AML-193 (cell line): Measurements from ENCODE around the gene CROCC2.

ENCODE experiments used
- DNase-seq, 2 experiments: peaks; one replicate each; lab custom pipeline; 2025; lab: John Stamatoyannopoulos, UW

The CROCC2 gene

GRCh38 chr2:240999873-241000541, 93.9 kb downstream of the CROCC2 start:
- no peak for DNase-seq

GRCh38 chr2:241000831-241001321, 94.7 kb downstream of the CROCC2 start:
- no peak for DNase-seq

- DNase-seq = no peak
These were observed 95.5 kb downstream of the CROCC2 start for GRCh38 chr2:241001413-241002274.

- DNase-seq = no peak
These were observed 96.3 kb downstream of the CROCC2 start for GRCh38 chr2:241002275-241003046.

- DNase-seq = no peak
These were observed 96.9 kb downstream of the CROCC2 start for GRCh38 chr2:241003047-241003360.

DNA sequence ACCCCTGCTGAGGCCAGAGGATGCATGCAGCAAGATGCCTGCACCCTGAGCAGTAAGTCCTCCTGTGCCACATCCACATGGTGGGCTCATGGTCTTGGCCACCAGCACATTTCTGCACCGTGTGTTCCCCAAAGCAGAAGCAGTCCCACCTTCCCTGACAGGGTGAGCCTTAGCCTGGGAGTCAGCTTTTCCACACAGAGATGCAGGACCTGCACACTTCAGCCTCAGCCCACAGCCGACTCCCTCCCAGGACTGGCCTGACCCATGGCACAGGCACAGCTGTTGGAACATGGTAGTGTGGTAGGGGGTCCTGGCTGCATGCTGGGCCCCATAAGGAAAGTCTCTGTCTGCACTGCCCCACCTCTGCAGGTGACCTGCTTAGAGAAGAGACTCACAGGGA, 97.2 kb downstream of the CROCC2 start:
- DNase-seq = no peak

GRCh38 chr2:241003830-241004564, 97.9 kb downstream of the CROCC2 start:
- no peak for DNase-seq

DNA sequence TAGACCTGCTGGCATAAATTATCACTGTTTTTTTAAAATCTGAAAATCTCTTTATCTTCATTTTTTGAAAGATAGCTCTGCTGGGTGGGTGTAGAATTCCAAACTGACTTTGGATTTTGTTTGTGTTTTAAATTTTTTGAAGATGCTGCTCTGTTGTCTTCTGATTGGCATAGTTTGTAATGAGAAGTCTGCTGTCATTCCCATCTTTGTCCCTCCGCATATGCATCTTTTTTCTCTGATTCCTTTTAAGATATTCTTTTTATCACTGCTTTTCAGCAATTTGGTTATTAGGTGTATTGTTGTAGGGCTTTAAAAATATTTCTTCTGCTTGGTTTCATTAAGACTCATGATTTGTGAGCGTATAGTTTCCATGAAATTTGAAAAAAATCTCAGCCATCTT, 99.4 kb downstream of the CROCC2 start:
- DNase-seq = no peak

DNA sequence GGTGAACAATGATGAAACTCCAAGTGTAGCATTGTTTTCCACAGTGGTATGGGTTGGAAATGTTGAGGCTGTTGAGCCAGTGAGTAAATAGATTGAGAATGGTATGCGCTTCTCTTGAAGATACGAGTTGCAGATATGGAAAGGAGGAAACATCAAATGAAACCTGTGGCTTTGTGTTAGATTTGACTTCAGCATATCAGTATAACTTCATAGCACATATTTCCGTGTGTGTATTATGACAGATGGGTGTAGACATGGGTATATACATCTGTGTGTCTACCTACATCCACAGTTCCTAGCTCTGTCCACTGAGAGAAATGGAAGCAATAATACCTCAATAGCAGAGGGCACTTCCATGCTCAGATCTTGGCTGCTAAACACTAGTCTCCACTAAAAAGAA, 100.3 kb downstream of the CROCC2 start:
- DNase-seq = no peak

DNA sequence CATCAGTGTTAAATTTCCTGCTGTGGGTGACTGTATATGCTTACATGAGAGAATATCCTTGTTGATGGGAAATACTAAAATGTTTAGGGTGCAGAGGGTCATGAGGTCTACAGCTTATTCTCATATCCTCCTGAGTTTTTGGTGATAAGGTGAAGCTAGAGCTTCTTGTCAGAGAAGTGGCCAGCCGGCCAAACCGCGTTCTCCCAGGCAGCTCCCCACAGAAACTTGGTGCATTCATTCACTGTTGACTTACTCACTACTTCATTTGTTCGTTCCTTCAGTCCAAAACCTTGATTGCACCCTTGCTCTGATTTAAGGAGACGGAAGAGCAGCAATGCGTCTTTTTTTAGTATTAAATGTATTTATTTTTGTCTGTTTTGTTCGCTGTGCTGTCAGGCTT, 101.0 kb downstream of the CROCC2 start:
- no peak for DNase-seq

DNA sequence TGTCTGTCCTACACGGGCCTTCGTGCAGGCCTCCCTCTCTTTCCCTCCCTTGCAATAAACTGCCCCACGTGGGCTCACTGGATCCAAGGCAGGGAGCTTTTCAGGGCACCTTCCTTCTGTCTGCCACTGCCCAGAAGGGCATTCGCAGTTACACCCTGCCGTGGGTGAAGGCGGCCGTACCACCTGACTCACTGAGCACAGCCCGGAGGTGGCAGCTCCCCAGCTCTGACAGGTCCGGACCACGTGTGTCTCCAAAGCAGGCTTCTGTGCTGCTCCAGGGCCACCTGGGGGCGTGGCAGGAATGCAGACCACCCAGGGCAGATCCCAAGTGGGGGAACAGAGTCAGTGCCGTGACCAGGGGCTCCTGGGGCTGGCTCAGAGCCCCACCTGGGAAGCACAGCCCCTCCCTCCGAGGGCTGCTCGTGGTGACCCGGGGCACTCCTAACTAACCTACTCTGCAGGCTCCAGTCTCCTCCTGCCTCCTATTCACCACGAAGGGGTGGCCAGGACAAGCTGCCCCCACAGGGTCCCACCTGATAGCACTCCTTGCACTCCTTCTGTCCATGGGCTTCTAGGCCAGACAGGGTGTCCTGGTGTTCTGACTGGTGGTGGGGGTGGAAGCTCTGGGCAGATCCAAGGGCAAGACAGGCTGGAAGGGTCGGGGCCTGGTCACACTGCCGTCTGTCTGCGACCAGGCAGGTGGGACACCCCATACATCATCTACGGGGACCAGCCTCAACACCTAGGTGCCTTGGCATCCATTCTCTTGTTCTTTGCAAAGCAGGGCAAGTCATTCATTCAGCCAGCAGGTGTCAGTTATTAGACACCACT, 102.0 kb downstream of the CROCC2 start:
- no peak for DNase-seq

DNA sequence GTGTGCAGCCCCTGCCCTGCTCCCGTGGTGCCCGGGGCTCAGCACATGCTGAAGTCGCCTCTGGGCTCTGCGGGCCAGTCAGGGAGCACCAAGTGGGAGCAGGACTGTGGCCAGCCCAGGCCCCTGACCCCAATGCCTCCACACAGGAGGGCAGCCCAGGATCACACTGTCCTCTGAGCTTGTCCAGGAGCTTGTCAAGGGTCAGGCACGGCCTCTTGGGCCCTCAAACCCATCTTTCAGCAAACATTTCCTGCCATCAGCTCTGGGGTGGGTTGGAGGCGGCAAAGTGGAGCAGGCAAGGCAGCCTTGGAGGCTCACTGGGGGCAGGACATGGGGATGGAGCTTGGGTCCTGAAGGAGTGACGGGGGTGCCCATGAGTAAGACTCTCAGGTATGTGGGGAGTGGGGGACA, 102.6 kb downstream of the CROCC2 start:
- no peak for DNase-seq

DNA sequence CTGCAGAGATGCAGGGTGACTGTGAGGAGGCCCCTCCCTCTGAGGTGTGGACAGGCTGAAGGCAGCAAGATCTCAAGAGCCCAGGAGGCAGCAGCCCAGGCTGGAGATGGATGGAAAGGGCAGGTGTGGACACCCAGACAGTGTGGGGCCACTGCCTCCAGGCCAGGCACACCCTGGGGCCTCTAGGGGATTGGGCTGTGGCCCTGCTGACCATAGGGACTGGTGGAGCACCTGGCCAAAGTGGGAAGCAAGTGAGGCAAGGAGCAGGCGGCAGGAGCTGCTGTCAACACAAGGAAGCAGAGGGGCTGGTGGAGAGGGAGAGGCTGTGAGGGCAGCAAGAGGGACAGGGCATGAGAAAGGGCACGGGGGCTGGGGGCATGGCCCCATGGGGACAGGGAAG, 103.1 kb downstream of the CROCC2 start:
- no peak for DNase-seq

GRCh38 chr2:241009601-241010530, 103.7 kb downstream of the CROCC2 start:
- DNase-seq = no peak

- no peak for DNase-seq
These were observed 104.6 kb downstream of the CROCC2 start for GRCh38 chr2:241010531-241011295.

DNA sequence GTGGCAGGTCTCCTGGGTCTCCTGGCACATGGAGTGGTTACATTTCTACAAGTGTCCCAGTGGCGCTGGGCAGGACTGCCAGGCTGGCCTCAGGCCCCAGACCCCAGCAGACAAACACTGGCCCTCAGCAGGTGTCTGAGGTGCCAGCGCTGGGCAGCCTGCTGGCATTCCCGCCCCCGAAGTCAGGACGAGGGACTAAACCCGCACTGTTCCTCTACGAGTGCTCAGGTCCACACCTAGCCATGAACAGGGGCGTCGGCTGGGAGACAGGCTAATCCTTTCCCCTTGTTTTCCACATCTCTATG, 105.1 kb downstream of the CROCC2 start:
- no peak for DNase-seq

DNA sequence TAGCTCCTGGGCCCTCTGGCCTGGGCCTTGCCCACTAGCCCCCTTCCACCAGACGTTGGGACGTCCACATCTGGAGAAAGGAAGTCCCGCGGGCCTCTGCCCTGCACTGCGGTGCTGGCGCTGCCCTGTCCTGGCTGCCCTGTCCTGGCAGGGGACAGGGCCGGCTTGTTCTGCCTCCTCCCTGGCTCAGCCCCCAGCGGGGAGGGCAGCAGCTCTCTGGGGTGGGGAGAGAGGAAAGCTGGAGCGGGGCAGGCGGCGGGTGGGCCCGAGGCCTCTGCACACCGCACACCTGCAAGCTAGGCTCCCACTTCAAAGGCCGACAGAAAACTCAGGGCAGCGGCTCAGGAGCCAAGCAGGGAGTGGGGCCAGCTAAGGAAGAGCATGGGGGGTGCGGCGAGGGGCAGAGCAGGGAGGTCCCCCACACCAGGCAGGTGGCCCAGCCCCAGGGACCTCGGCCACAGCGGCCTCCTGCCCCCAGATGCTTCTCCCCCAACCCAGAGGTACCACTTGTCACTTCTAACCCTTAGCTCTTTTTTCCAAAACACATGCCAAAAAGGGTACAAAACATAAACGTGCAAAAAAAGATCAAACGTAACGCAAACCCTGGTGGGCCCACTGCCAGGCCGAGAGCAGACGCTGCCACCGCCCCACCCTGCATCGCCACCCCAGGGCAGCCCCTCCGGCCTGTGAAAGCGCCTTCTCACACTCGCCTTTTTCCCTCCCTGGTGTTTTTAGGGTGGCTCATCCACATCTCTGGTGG, 105.8 kb downstream of the CROCC2 start:
- no peak for DNase-seq

GRCh38 chr2:241014224-241014623, 108.1 kb downstream of the CROCC2 start:
- no peak for DNase-seq

DNA sequence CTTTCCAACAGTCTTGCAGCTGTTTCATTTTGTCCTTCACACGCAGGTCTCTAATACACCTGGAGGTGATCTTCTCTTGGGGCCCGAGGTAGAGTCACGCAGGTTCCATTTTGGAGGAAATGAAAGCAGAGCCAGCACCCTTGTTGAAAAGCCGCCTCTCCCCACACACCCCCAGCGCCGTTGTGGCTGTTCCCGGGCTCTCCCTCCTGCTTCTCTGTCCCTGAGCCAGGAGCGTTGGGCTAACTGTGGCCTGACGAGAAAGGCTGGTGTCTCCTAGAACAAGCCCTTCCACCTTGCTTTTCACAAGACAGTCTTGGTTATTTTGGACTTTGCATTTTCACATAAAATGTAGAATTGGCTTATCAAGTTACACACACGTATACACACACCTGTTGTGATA, 108.6 kb downstream of the CROCC2 start:
- DNase-seq = no peak
